HepG2 (cell line): ENCODE measurements around the gene CRMP1. TPM values are rescaled to one million over a fixed set of nuclear protein-coding genes. Genes with fewer than 3 reads are reported as not detected.

Experiments
- ATAC-seq: fragments of 200-7000 bp; cut with Tn5 transposase; 3 replicates; pipeline ENCODE4 v1.9.1; 2020; ENCODE audit warnings: mild to moderate bottlenecking, moderate library complexity
- BruUV-seq: library from RNA; stranded (reverse); fragments of 400-500 nt; replicated peaks from 2 replicates; lab custom pipeline; 2021; lab: Mats Ljungman, UMichigan
- CTCF ChIA-PET: fragments of 300-600 bp; formaldehyde crosslinking; extraction: SDS; loops from one replicate; lab custom pipeline; 2021; ENCODE audit warnings: low total read pairs, inconsistent platforms, low intra/inter-chr PET ratio; lab: Yijun Ruan, JAX
- POLR2A ChIA-PET: fragments of 350-600 bp; sonication (Branson Sonifier 250); formaldehyde crosslinking; loops from one replicate; lab custom pipeline; 2020; ENCODE audit warnings: antibody characterized with exemption, inconsistent platforms; lab: Yijun Ruan, JAX
- DNase-seq: peaks from one replicate; pipeline ENCODE4 v3.0.0-alpha.2; 2015; ENCODE audit warnings: low spot score
- FAIRE-seq: peaks from 3 replicates; lab custom pipeline; 2011; peaks lifted over from hg19 to GRCh38; lab: Jason Lieb, UNC
- H2AFZ ChIP-seq: one replicate; pipeline ENCODE4 v1.6.1; 2011; ENCODE audit warnings: low read length, inconsistent platforms
- H3K27ac ChIP-seq: fragments of 300-600 bp; 3 replicates; pipeline ENCODE4 v1.8.0; 2011; ENCODE audit warnings: mixed run types, mild to moderate bottlenecking, mixed read lengths, low read length, inconsistent platforms; ENCODE audit not compliant: insufficient read depth; ENCODE audit errors: extremely low read length
- H3K27me3 ChIP-seq, 2 experiments: fragments of 200-600 bp in 1 of 2; 2 replicates in 1 of 2; 3 replicates in 1 of 2; pipeline versions ENCODE4 v1.6.0 to v1.8.0; 2011; ENCODE audit warnings: low read length in 2 of 2, mild to moderate bottlenecking in 2 of 2, moderate library complexity in 2 of 2, inconsistent platforms in 1 of 2; ENCODE audit not compliant: insufficient read depth in 2 of 2, control insufficient read depth in 1 of 2
- H3K36me3 ChIP-seq, 2 experiments: fragments of 200-600 bp in 1 of 2; replicated peaks in 1 of 2; 2 replicates in 1 of 2; 3 replicates in 1 of 2; pipeline versions ENCODE4 v1.5.1 to v1.8.0; 2011; ENCODE audit warnings: low read length in 2 of 2, inconsistent platforms in 1 of 2; ENCODE audit not compliant: insufficient read depth in 2 of 2, control insufficient read depth in 1 of 2
- H3K4me1 ChIP-seq: 2 replicates; pipeline ENCODE4 v1.5.1; 2012; ENCODE audit warnings: low read length, inconsistent platforms; ENCODE audit not compliant: insufficient read depth
- H3K4me2 ChIP-seq: 2 replicates; pipeline ENCODE4 v1.6.0; 2011; ENCODE audit warnings: low read depth, low read length, inconsistent platforms
- H3K4me3 ChIP-seq, 3 experiments: fragments of 200-600 bp in 1 of 3; sonication (generic), shearing (Covaris generic) in 1 of 3; replicated peaks in 1 of 3; 2 replicates each; pipeline ENCODE4 v1.5.1; 2011 to 2016; ENCODE audit warnings: low read length in 3 of 3, inconsistent platforms in 2 of 3, low read depth in 2 of 3, mild to moderate bottlenecking in 2 of 3, control low read depth in 1 of 3, mixed read lengths in 1 of 3; ENCODE audit not compliant: insufficient read depth in 1 of 3
- H3K79me2 ChIP-seq: one replicate; pipeline ENCODE4 v1.6.1; 2011; ENCODE audit warnings: low read length, inconsistent platforms; ENCODE audit not compliant: insufficient read depth
- H3K9ac ChIP-seq: 2 replicates; pipeline ENCODE4 v1.6.0; 2011; ENCODE audit warnings: mild to moderate bottlenecking, low read depth, low read length, inconsistent platforms; ENCODE audit not compliant: insufficient read depth
- H3K9me3 ChIP-seq: 2 replicates; pipeline ENCODE4 v1.5.1; 2012; ENCODE audit warnings: mild to moderate bottlenecking, low read length
- H4K20me1 ChIP-seq: 2 replicates; pipeline ENCODE4 v1.6.0; 2011; ENCODE audit warnings: inconsistent platforms, mild to moderate bottlenecking, low read length, moderate library complexity; ENCODE audit not compliant: insufficient read depth
- AKAP8 ChIP-seq: sonication (generic); formaldehyde crosslinking; IDR thresholded peaks from 2 replicates; pipeline ENCODE4 v1.5.1; 2020; ENCODE audit warnings: mild to moderate bottlenecking, missing genetic modification reagents
- KDM5B ChIP-seq: sonication (generic); formaldehyde crosslinking; IDR thresholded peaks from 2 replicates; pipeline ENCODE4 v1.4.0; 2020; ENCODE audit warnings: missing genetic modification reagents, mild to moderate bottlenecking, borderline replicate concordance
- MAFK ChIP-seq, 2 experiments: IDR thresholded peaks in 1 of 2; conservative IDR thresholded peaks in 1 of 2; 2 replicates each; pipeline ENCODE4 v1.6.1; 2011; ENCODE audit warnings: improper control_type of control experiment in 2 of 2, low read length in 2 of 2
- NRL ChIP-seq: sonication (generic); formaldehyde crosslinking; IDR thresholded peaks from 2 replicates; pipeline ENCODE4 v1.5.0; 2020; ENCODE audit warnings: missing genetic modification reagents, mild to moderate bottlenecking, moderate library complexity, borderline replicate concordance
- RARA ChIP-seq: IDR thresholded peaks from 2 replicates; pipeline ENCODE4 v1.6.1; 2016; ENCODE audit warnings: missing genetic modification reagents, missing compliant biosample characterization
- SIX1 ChIP-seq: sonication (generic); formaldehyde crosslinking; IDR thresholded peaks from 2 replicates; pipeline ENCODE4 v1.4.0; 2020; ENCODE audit warnings: missing genetic modification reagents, borderline replicate concordance
- U2AF1 ChIP-seq: fragments of 200-400 bp; formaldehyde crosslinking; optimal IDR thresholded peaks from 2 replicates; pipeline ENCODE3; 2017; ENCODE audit warnings: mild to moderate bottlenecking, low read depth, low read length
- XRCC5 ChIP-seq: fragments of 200-400 bp; formaldehyde crosslinking; optimal IDR thresholded peaks from 2 replicates; pipeline ENCODE3; 2017; ENCODE audit warnings: mild to moderate bottlenecking, low read length
- ZNF564 ChIP-seq: sonication (generic); formaldehyde crosslinking; IDR thresholded peaks from 2 replicates; pipeline ENCODE4 v1.8.1; 2023; ENCODE audit warnings: mild to moderate bottlenecking, missing genetic modification reagents
- WGBS: methylation state at CpG from one replicate; pipeline ENCODE4 v1.1.6; 2017; ENCODE audit warnings: low lambda C conversion rate; 5-methylcytosine and 5-hydroxymethylcytosine counted together
- in situ Hi-C: cut with HindIII; loops from 2 replicates; pipeline ENCODE4 v1.10.0; 2017; ENCODE audit warnings: low pct_unique_long_range_greater_than_20kb; ENCODE audit not compliant: extremely low pct_ligation_motif_present
- intact Hi-C: fragments of 100-400 bp; cut with micrococcal nuclease; formaldehyde crosslinking; loops from one replicate; pipeline ENCODE4 v1.10.0; 2022; ENCODE audit not compliant: unreplicated experiment
- polyA plus RNA-seq, 8 experiments: library from polyadenylated mRNA; depleted of rRNA in 3 of 8; stranded (reverse) in 7 of 8; unstranded in 1 of 8; fragments of >200 nt; fragmentation: Illumina TruSeq in 4 of 8; extraction: Trizol in 4 of 8; gene quantifications; 2 replicates each; pipeline versions ENCODE4 v1.2.1 to v1.2.3, GENCODE V29; 2011 to 2016; ENCODE audit warnings: low read depth in 4 of 8, missing spikeins in 1 of 8, mixed read lengths in 1 of 8; ENCODE audit not compliant: insufficient read depth in 1 of 8
- total RNA-seq, 5 experiments: library from RNA; depleted of rRNA; stranded (reverse); fragments of >200 nt; fragmentation: Illumina TruSeq; extraction: Trizol; gene quantifications; 2 replicates each; pipeline ENCODE4 v1.2.3, GENCODE V29; 2016; ENCODE audit warnings: low read depth in 1 of 5
- TF ChIP-seq, protein P1 (sequence below): sonication (generic); formaldehyde crosslinking; IDR thresholded peaks from 2 replicates; pipeline ENCODE4 v1.4.0; 2020; ENCODE audit warnings: missing genetic modification reagents, mild to moderate bottlenecking, borderline replicate concordance

The CRMP1 gene
- total and polyA plus RNA-seq, 2 of the 13 experiments (the other 11 are each of a cell fraction or from before 2014, with no cell fraction given) = not detected

DNA sequence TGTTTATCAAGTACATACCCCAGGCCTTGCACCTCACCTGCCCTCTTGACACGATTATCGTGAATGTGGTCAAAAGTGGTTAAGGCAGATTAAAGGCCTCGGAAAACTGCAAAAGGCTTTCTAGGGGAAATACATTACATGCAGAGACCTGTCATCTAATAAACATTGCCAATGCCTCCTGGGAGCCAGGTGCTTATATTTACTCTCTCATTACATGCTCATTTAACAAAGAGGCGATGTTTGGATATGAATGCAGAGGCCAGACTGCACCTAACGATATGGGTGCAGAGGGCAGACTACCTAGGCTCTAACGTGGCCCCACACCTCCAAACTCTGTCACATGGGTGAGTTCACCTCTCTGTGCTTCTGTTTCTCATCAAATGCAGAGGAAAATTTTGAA is 14.5 kb downstream of the CRMP1 start:
- Histone ChIP-seq H3K4me3 (no peak overlapping the region), H3K27ac (no peak overlapping the region), H3K79me2 (no peaks in the 10 kb centered on the region), H3K9ac (no peak overlapping the region), H2AFZ (no peak overlapping the region), H3K4me2 (no peak overlapping the region), H3K9me3 (no peaks in the 10 kb centered on the region), H3K36me3 (no peaks in the 10 kb centered on the region), H3K27me3 (no peaks in the 10 kb centered on the region; a peak in 1 of 5 replicates), H4K20me1 (no peaks in the 10 kb centered on the region), H3K4me1 (no peaks in the 10 kb centered on the region)
- CTCF ChIA-PET = no interaction called here
- POLR2A ChIA-PET = no interaction called here
- FAIRE-seq (no peak), ATAC-seq (no peak), DNase-seq (no peak)
- BruUV-seq = no TSS peak
- intact Hi-C loops (no loop called here), in situ Hi-C loops (no loop called here)
- no peak for TF ChIP-seq XRCC5
- 54% methylated on average over 3 of the region's 6 CpGs for WGBS

DNA sequence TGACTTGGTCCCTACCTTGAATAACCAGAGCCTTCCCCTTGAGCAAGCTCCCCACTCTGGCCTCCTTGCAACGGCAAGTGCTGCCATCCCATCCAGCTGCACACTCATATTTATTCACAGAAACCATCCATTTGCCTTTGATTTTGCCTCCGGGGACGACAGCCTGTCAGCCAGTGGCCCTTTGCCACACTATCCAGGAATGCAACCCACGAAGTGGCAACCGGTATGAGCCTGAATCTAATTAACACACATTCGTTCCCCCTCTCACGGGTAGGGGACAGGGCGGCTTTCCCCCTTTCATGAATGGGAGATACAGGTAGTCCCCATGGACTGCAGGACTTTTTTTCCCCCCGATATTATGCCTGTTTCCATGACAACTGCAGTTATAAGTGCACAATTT is 15.5 kb downstream of the CRMP1 start:
- no peak overlapping the region for H3K9ac ChIP-seq
- no peak for DNase-seq
- POLR2A ChIA-PET = no interaction called here
- no peak for FAIRE-seq
- no peak overlapping the region for H3K4me2 ChIP-seq
- H4K20me1 ChIP-seq = no peaks in the 10 kb centered on the region
- WGBS = 4% methylated on average over 8 of the region's 9 CpGs
- CTCF ChIA-PET = no interaction called here
- intact Hi-C loops = no loop called here
- no peaks in the 10 kb centered on the region; a peak in 1 of 5 replicates for H3K27me3 ChIP-seq
- H3K36me3 ChIP-seq = no peaks in the 10 kb centered on the region
- H3K4me1 ChIP-seq = no peaks in the 10 kb centered on the region
- H3K79me2 ChIP-seq = no peaks in the 10 kb centered on the region
- H3K4me3 ChIP-seq = no peak overlapping the region
- no peak overlapping the region for H2AFZ ChIP-seq
- BruUV-seq = no TSS peak
- ATAC-seq = no peak
- H3K27ac ChIP-seq = no peak overlapping the region
- in situ Hi-C loops = no loop called here
- no peaks in the 10 kb centered on the region for H3K9me3 ChIP-seq
- TF ChIP-seq RARA (CRISPR knock-in tag) (no peak), ZNF564 (no peak), AKAP8 (CRISPR knock-in tag) (no peak), NRL (no peak), U2AF1 (no peak), SIX1 (CRISPR knock-in tag) (no peak), KDM5B (CRISPR knock-in tag) (no peak), MAFK (conservative IDR thresholded peaks at IDR 0.05 in 1 of 2, IDR thresholded peaks at IDR 0.05 in 1 of 2; ENCODE audit: low read length in 2 of 2) (no peak)
- TF ChIP-seq, protein P1, sequence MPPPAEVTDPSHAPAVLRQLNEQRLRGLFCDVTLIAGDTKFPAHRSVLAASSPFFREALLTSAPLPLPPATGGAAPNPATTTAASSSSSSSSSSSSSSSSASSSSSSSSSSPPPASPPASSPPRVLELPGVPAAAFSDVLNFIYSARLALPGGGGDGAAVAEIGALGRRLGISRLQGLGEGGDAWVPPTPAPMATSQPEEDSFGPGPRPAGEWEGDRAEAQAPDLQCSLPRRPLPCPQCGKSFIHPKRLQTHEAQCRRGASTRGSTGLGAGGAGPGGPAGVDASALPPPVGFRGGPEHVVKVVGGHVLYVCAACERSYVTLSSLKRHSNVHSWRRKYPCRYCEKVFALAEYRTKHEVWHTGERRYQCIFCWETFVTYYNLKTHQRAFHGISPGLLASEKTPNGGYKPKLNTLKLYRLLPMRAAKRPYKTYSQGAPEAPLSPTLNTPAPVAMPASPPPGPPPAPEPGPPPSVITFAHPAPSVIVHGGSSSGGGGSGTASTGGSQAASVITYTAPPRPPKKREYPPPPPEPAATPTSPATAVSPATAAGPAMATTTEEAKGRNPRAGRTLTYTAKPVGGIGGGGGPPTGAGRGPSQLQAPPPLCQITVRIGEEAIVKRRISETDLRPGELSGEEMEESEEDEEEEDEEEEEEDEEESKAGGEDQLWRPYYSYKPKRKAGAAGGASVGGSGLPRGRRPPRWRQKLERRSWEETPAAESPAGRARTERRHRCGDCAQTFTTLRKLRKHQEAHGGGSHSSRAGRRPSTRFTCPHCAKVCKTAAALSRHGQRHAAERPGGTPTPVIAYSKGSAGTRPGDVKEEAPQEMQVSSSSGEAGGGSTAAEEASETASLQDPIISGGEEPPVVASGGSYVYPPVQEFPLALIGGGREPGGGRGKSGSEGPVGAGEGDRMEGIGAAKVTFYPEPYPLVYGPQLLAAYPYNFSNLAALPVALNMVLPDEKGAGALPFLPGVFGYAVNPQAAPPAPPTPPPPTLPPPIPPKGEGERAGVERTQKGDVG = no peak
